Measurements from ENCODE around the gene SEMA7A. TPM values are rescaled to one million over a fixed set of nuclear protein-coding genes. Genes with fewer than 3 reads are reported as not detected.

The SEMA7A gene, protein sequence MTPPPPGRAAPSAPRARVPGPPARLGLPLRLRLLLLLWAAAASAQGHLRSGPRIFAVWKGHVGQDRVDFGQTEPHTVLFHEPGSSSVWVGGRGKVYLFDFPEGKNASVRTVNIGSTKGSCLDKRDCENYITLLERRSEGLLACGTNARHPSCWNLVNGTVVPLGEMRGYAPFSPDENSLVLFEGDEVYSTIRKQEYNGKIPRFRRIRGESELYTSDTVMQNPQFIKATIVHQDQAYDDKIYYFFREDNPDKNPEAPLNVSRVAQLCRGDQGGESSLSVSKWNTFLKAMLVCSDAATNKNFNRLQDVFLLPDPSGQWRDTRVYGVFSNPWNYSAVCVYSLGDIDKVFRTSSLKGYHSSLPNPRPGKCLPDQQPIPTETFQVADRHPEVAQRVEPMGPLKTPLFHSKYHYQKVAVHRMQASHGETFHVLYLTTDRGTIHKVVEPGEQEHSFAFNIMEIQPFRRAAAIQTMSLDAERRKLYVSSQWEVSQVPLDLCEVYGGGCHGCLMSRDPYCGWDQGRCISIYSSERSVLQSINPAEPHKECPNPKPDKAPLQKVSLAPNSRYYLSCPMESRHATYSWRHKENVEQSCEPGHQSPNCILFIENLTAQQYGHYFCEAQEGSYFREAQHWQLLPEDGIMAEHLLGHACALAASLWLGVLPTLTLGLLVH
- 19.7 and 59.6 TPM in 2 replicates for total RNA-seq

GRCh38 chr15:74433592-74434262, at the start of gene SEMA7A:
SEMA7A (minus strand) TSS chr15:74433958; CDS start chr15:74433918, 40 bp downstream.

GRCh38 chr15:74460871-74461846, 27.4 kb upstream of the SEMA7A start, which contains the start of gene UBL7:
UBL7 (minus strand) TSS chr15:74461160; CDS start chr15:74458867, 2,293 bp downstream.

GRCh38 chr15:74367296-74367854, 66.4 kb downstream of the SEMA7A start, which contains the start of gene CYP11A1:
CYP11A1 (minus strand) TSS chr15:74367646; CDS start chr15:74367585, 61 bp downstream.

Other genes with a start within 250 kb of the SEMA7A start
- gene STRA6, start 231.2 kb downstream of the SEMA7A start, total RNA-seq: 0.85 and 2.5 TPM in 2 replicates
- gene CCDC33, start 197.6 kb downstream of the SEMA7A start, total RNA-seq: not detected in 2 replicates
- gene CYP11A1, start 66.3 kb downstream of the SEMA7A start, total RNA-seq: 0.28 and 0.38 TPM in 2 replicates
- gene UBL7, start 27.2 kb upstream of the SEMA7A start, total RNA-seq: 31.6 and 40.3 TPM in 2 replicates
- gene ARID3B, start 107.3 kb upstream of the SEMA7A start, total RNA-seq: 1.7 and 2.1 TPM in 2 replicates
- 50.2 and 64.0 TPM in 2 replicates for gene CLK3, start 181.9 kb upstream of the SEMA7A start, total RNA-seq

Data from regular cardiac myocyte (primary cell).